ENCODE measurements around the gene CREBZF.
"Not testable (repeated sequence)": the region's sequence is repeated elsewhere in the genome, so short reads cannot be mapped to it uniquely, and the experiment has no call there.

CREBZF gene

GRCh38 chr11:85694385-85694980 is 29.6 kb upstream of the CREBZF start:
- H3K27ac ChIP-seq (ENCODE audit: low read depth, low read length) = no peak overlapping the region
- H3K36me3 ChIP-seq (ENCODE audit: insufficient read depth, low read length) = no peaks in the 10 kb centered on the region
- no peaks in the 10 kb centered on the region for H3K9me3 ChIP-seq (ENCODE audit: low read length)
- no peak overlapping the region for H3K9ac ChIP-seq (ENCODE audit: low read length)
- H3K4me3 ChIP-seq (ENCODE audit: low read depth in 1 of 2, low read length in 2 of 2) = no peak overlapping the region
- H3K4me1 ChIP-seq (ENCODE audit: insufficient read depth, low read length) = no peaks in the 10 kb centered on the region
- no peaks in the 10 kb centered on the region for H3K27me3 ChIP-seq (ENCODE audit: control insufficient read depth in 1 of 2, insufficient read depth in 2 of 2, low read length in 2 of 2)

GRCh38 chr11:85685820-85686459 is 21.0 kb upstream of the CREBZF start, which contains the start of gene CCDC89:
TSS of gene CCDC89 (minus strand) at chr11:85686195. CDS start at chr11:85686130, 65 bp downstream.
- no peaks in the 10 kb centered on the region for H3K27me3 ChIP-seq (ENCODE audit: control insufficient read depth in 1 of 2, insufficient read depth in 2 of 2, low read length in 2 of 2)
- H3K27ac ChIP-seq (ENCODE audit: low read depth, low read length) = peak within 1 kb of the TSS; percentile 75
- H3K36me3 ChIP-seq (ENCODE audit: insufficient read depth, low read length) = no peaks in the 10 kb centered on the region
- H3K4me3 ChIP-seq (ENCODE audit: low read depth in 1 of 2, low read length in 2 of 2) = peak within 1 kb of the TSS; percentile 33 to 58
- H3K4me1 ChIP-seq (ENCODE audit: insufficient read depth, low read length) = peaks cover 33% of the 10 kb centered on the region
- no peaks in the 10 kb centered on the region for H3K9me3 ChIP-seq (ENCODE audit: low read length)
- peak within 1 kb of the TSS; percentile 12 for H3K9ac ChIP-seq (ENCODE audit: low read length)

- Histone ChIP-seq H3K36me3 (ENCODE audit: insufficient read depth, low read length) (no peaks in the 10 kb centered on the region), H3K9me3 (ENCODE audit: low read length) (no peaks in the 10 kb centered on the region), H3K27ac (ENCODE audit: low read depth, low read length) (peak overlapping the region; percentile 75), H3K9ac (ENCODE audit: low read length) (peak overlapping the region; percentile 12), H3K27me3 (ENCODE audit: control insufficient read depth in 1 of 2, insufficient read depth in 2 of 2, low read length in 2 of 2) (no peaks in the 10 kb centered on the region), H3K4me1 (ENCODE audit: insufficient read depth, low read length) (peaks cover 33% of the 10 kb centered on the region), H3K4me3 (ENCODE audit: low read depth in 1 of 2, low read length in 2 of 2) (peak overlapping the region; percentile 33 to 58)
These were observed 20.3 kb upstream of the CREBZF start for GRCh38 chr11:85685125-85685819.

- Histone ChIP-seq H3K36me3 (ENCODE audit: insufficient read depth, low read length) (no peaks in the 10 kb centered on the region), H3K9ac (ENCODE audit: low read length) (peak overlapping the region; percentile 77), H3K27ac (ENCODE audit: low read depth, low read length) (peak overlapping the region; percentile 46), H3K27me3 (ENCODE audit: control insufficient read depth in 1 of 2, insufficient read depth in 2 of 2, low read length in 2 of 2) (no peaks in the 10 kb centered on the region), H3K4me1 (ENCODE audit: insufficient read depth, low read length) (peaks cover 33% of the 10 kb centered on the region), H3K9me3 (ENCODE audit: low read length) (no peaks in the 10 kb centered on the region), H3K4me3 (ENCODE audit: low read depth in 1 of 2, low read length in 2 of 2) (peak overlapping the region; percentile 47 to 87)
These were observed 17.7 kb upstream of the CREBZF start for GRCh38 chr11:85682330-85683305.

GRCh38 chr11:85680897-85681296 is 16.0 kb upstream of the CREBZF start:
- no peaks in the 10 kb centered on the region for H3K27me3 ChIP-seq (ENCODE audit: control insufficient read depth in 1 of 2, insufficient read depth in 2 of 2, low read length in 2 of 2)
- no peak overlapping the region for H3K4me3 ChIP-seq (ENCODE audit: low read depth in 1 of 2, low read length in 2 of 2)
- peaks cover 23% of the 10 kb centered on the region for H3K4me1 ChIP-seq (ENCODE audit: insufficient read depth, low read length)
- no peak overlapping the region for H3K27ac ChIP-seq (ENCODE audit: low read depth, low read length)
- no peaks in the 10 kb centered on the region for H3K9me3 ChIP-seq (ENCODE audit: low read length)
- H3K36me3 ChIP-seq (ENCODE audit: insufficient read depth, low read length) = no peaks in the 10 kb centered on the region
- no peak overlapping the region for H3K9ac ChIP-seq (ENCODE audit: low read length)

- no peaks in the 10 kb centered on the region for H3K27me3 ChIP-seq (ENCODE audit: control insufficient read depth in 1 of 2, insufficient read depth in 2 of 2, low read length in 2 of 2)
- no peaks in the 10 kb centered on the region for H3K36me3 ChIP-seq (ENCODE audit: insufficient read depth, low read length)
- H3K4me1 ChIP-seq (ENCODE audit: insufficient read depth, low read length) = peaks cover 13% of the 10 kb centered on the region
- no peak overlapping the region for H3K27ac ChIP-seq (ENCODE audit: low read depth, low read length)
- H3K9ac ChIP-seq (ENCODE audit: low read length) = no peak overlapping the region
- no peaks in the 10 kb centered on the region for H3K9me3 ChIP-seq (ENCODE audit: low read length)
- H3K4me3 ChIP-seq (ENCODE audit: low read depth in 1 of 2, low read length in 2 of 2) = no peak overlapping the region
These were observed 14.6 kb upstream of the CREBZF start for GRCh38 chr11:85679576-85679975.

- Histone ChIP-seq H3K4me3 (ENCODE audit: low read depth in 1 of 2, low read length in 2 of 2) (no peak overlapping the region), H3K9me3 (ENCODE audit: low read length) (no peaks in the 10 kb centered on the region), H3K27me3 (ENCODE audit: control insufficient read depth in 1 of 2, insufficient read depth in 2 of 2, low read length in 2 of 2) (no peaks in the 10 kb centered on the region), H3K9ac (ENCODE audit: low read length) (no peak overlapping the region), H3K27ac (ENCODE audit: low read depth, low read length) (no peak overlapping the region), H3K36me3 (ENCODE audit: insufficient read depth, low read length) (no peaks in the 10 kb centered on the region), H3K4me1 (ENCODE audit: insufficient read depth, low read length) (no peaks in the 10 kb centered on the region)
These were observed 8.5 kb upstream of the CREBZF start for GRCh38 chr11:85673393-85673792.

GRCh38 chr11:85672105-85672902 is 7.4 kb upstream of the CREBZF start:
- Histone ChIP-seq H3K27ac (ENCODE audit: low read depth, low read length) (no peak overlapping the region), H3K4me1 (ENCODE audit: insufficient read depth, low read length) (no peaks in the 10 kb centered on the region), H3K36me3 (ENCODE audit: insufficient read depth, low read length) (no peaks in the 10 kb centered on the region), H3K9ac (ENCODE audit: low read length) (no peak overlapping the region), H3K27me3 (ENCODE audit: control insufficient read depth in 1 of 2, insufficient read depth in 2 of 2, low read length in 2 of 2) (no peaks in the 10 kb centered on the region), H3K9me3 (ENCODE audit: low read length) (no peaks in the 10 kb centered on the region), H3K4me3 (ENCODE audit: low read depth in 1 of 2, low read length in 2 of 2) (no peak overlapping the region)

- H3K9ac ChIP-seq (ENCODE audit: low read length); H3K27ac ChIP-seq (ENCODE audit: low read depth, low read length); H3K9me3 ChIP-seq (ENCODE audit: low read length); H3K4me1 ChIP-seq (ENCODE audit: insufficient read depth, low read length); H3K4me3 ChIP-seq (ENCODE audit: low read depth in 1 of 2, low read length in 2 of 2); H3K36me3 ChIP-seq (ENCODE audit: insufficient read depth, low read length); H3K27me3 ChIP-seq (ENCODE audit: control insufficient read depth in 1 of 2, insufficient read depth in 2 of 2, low read length in 2 of 2): not testable (repeated sequence)
These were observed 6.2 kb upstream of the CREBZF start for GRCh38 chr11:85670949-85671663.

GRCh38 chr11:85668157-85668556 is 3.2 kb upstream of the CREBZF start:
- H3K4me1 ChIP-seq (ENCODE audit: insufficient read depth, low read length) = peaks cover 9% of the 10 kb centered on the region
- H3K27me3 ChIP-seq (ENCODE audit: control insufficient read depth in 1 of 2, insufficient read depth in 2 of 2, low read length in 2 of 2) = no peaks in the 10 kb centered on the region
- H3K9ac ChIP-seq (ENCODE audit: low read length) = no peak overlapping the region
- H3K4me3 ChIP-seq (ENCODE audit: low read depth in 1 of 2, low read length in 2 of 2) = no peak overlapping the region
- H3K36me3 ChIP-seq (ENCODE audit: insufficient read depth, low read length) = peaks cover 4% of the 10 kb centered on the region
- no peak overlapping the region for H3K27ac ChIP-seq (ENCODE audit: low read depth, low read length)
- no peaks in the 10 kb centered on the region for H3K9me3 ChIP-seq (ENCODE audit: low read length)

All from muscle layer of colon (tissue), 2 donors.